WTC11 (cell line): ENCODE data around the gene CACNA2D1. TPM values are rescaled to one million over a fixed set of nuclear protein-coding genes. Genes with fewer than 3 reads are reported as not detected.

Experiments used
- ATAC-seq: fragments of 200-7000 bp; cut with Tn5 transposase; 2 replicates; pipeline ENCODE4 v1.10.0; 2021; ENCODE audit warnings: mild to moderate bottlenecking, moderate library complexity
- CTCF ChIA-PET: fragments of 300-600 bp; sonication (Branson Sonifier 250); formaldehyde crosslinking; loops from one replicate; lab custom pipeline; 2021; ENCODE audit warnings: antibody characterized with exemption; lab: Charles Lee
- POLR2A ChIA-PET: fragments of 350-600 bp; sonication (Branson Sonifier 250); formaldehyde crosslinking; loops from one replicate; lab custom pipeline; 2021; ENCODE audit warnings: antibody characterized with exemption; lab: Charles Lee
- DNase-seq: peaks from one replicate; pipeline ENCODE4 v3.0.0; 2021; ENCODE audit warnings: low spot score
- H3K27ac Mint-ChIP-seq: 2 replicates; pipeline ENCODE4 v1.8.0; 2021; ENCODE audit warnings: mixed read lengths
- H3K27me3 Mint-ChIP-seq: 2 replicates; pipeline ENCODE4 v1.8.0; 2021; ENCODE audit warnings: low read depth, mild to moderate bottlenecking, moderate library complexity, mixed read lengths
- H3K36me3 Mint-ChIP-seq: 2 replicates; pipeline ENCODE4 v1.8.0; 2021; ENCODE audit warnings: mixed read lengths
- H3K4me1 Mint-ChIP-seq: 2 replicates; pipeline ENCODE4 v1.8.0; 2022; ENCODE audit warnings: mixed read lengths
- H3K4me3 Mint-ChIP-seq: 2 replicates; pipeline ENCODE4 v1.8.0; 2021; ENCODE audit warnings: mild to moderate bottlenecking, moderate library complexity, mixed read lengths
- H3K9me3 Mint-ChIP-seq: 2 replicates; pipeline ENCODE4 v1.8.0; 2021; ENCODE audit warnings: mixed read lengths
- ELF4 ChIP-seq: sonication (generic); formaldehyde crosslinking; IDR thresholded peaks from 2 replicates; pipeline ENCODE4 v1.8.1; 2022; ENCODE audit warnings: low read depth, mild to moderate bottlenecking, moderate library complexity, missing genetic modification reagents
- ERG ChIP-seq: fragments of 250-450 bp; sonication (Bioruptor Pico); IDR thresholded peaks from 2 replicates; pipeline ENCODE4 v1.8.0; 2021; ENCODE audit warnings: mild to moderate bottlenecking
- ESRRA ChIP-seq: sonication (generic); formaldehyde crosslinking; IDR thresholded peaks from 2 replicates; pipeline ENCODE4 v1.8.1; 2022; ENCODE audit warnings: mild to moderate bottlenecking, missing genetic modification reagents, borderline replicate concordance
- HMGA2 ChIP-seq: fragments of 250-450 bp; sonication (Bioruptor Pico); IDR thresholded peaks from 2 replicates; pipeline ENCODE4 v1.4.0; 2021; ENCODE audit warnings: mild to moderate bottlenecking, moderate library complexity
- JUN ChIP-seq: sonication (generic); formaldehyde crosslinking; IDR thresholded peaks from 2 replicates; pipeline ENCODE4 v1.8.0; 2023; ENCODE audit warnings: mild to moderate bottlenecking, missing genetic modification reagents
- KAT7 ChIP-seq: sonication (generic); formaldehyde crosslinking; IDR thresholded peaks from 2 replicates; pipeline ENCODE4 v1.8.1; 2023; ENCODE audit warnings: missing genetic modification reagents, mild to moderate bottlenecking, borderline replicate concordance
- MXD4 ChIP-seq: fragments of 250-450 bp; sonication (Bioruptor Pico); IDR thresholded peaks from 2 replicates; pipeline ENCODE4 v1.8.0; 2021; ENCODE audit warnings: mild to moderate bottlenecking, moderate library complexity, borderline replicate concordance
- MYBL2 ChIP-seq: sonication (generic); formaldehyde crosslinking; IDR thresholded peaks from 2 replicates; pipeline ENCODE4 v1.8.1; 2023; ENCODE audit warnings: mild to moderate bottlenecking, moderate library complexity, missing genetic modification reagents
- NFE2L1 ChIP-seq: sonication (generic); formaldehyde crosslinking; IDR thresholded peaks from 2 replicates; pipeline ENCODE4 v1.8.1; 2023; ENCODE audit warnings: missing genetic modification reagents
- RORB ChIP-seq: fragments of 250-450 bp; sonication (Bioruptor Pico); IDR thresholded peaks from 2 replicates; pipeline ENCODE4 v1.9.0; 2021; ENCODE audit warnings: mild to moderate bottlenecking
- SMAD3 ChIP-seq: sonication (generic); formaldehyde crosslinking; IDR thresholded peaks from 2 replicates; pipeline ENCODE4 v1.8.0; 2022; ENCODE audit warnings: missing genetic modification reagents, mild to moderate bottlenecking, borderline replicate concordance
- SP1 ChIP-seq: sonication (generic); formaldehyde crosslinking; conservative IDR thresholded peaks from 2 replicates; pipeline ENCODE4 v1.8.1; 2022; ENCODE audit warnings: missing genetic modification reagents
- STAT6 ChIP-seq: sonication (generic); formaldehyde crosslinking; conservative IDR thresholded peaks from 2 replicates; pipeline ENCODE4 v1.8.1; 2023; ENCODE audit warnings: mild to moderate bottlenecking, low read depth, missing genetic modification reagents, moderate library complexity
- USF1 ChIP-seq: sonication (generic); formaldehyde crosslinking; IDR thresholded peaks from 2 replicates; pipeline ENCODE4 v1.8.0; 2022; ENCODE audit warnings: mild to moderate bottlenecking, missing genetic modification reagents
- ZBTB43 ChIP-seq: sonication (generic); formaldehyde crosslinking; IDR thresholded peaks from 2 replicates; pipeline ENCODE4 v1.8.1; 2023; ENCODE audit warnings: mild to moderate bottlenecking, missing genetic modification reagents
- ZMAT4 ChIP-seq: fragments of 250-450 bp; sonication (Bioruptor Pico); IDR thresholded peaks from 2 replicates; pipeline ENCODE4 v1.9.0; 2021; ENCODE audit warnings: mild to moderate bottlenecking
- ZNF121 ChIP-seq: sonication (generic); formaldehyde crosslinking; IDR thresholded peaks from 2 replicates; pipeline ENCODE4 v1.8.0; 2023; ENCODE audit warnings: missing genetic modification reagents
- ZNF138 ChIP-seq: sonication (generic); formaldehyde crosslinking; conservative IDR thresholded peaks from 2 replicates; pipeline ENCODE4 v1.8.1; 2022; ENCODE audit warnings: mild to moderate bottlenecking, moderate library complexity, missing genetic modification reagents
- ZNF317 ChIP-seq: sonication (generic); formaldehyde crosslinking; IDR thresholded peaks from 2 replicates; pipeline ENCODE4 v1.8.1; 2023; ENCODE audit warnings: low read depth, mild to moderate bottlenecking, moderate library complexity, missing genetic modification reagents, borderline replicate concordance
- ZNF416 ChIP-seq: fragments of 250-450 bp; sonication (Bioruptor Pico); IDR thresholded peaks from 2 replicates; pipeline ENCODE4 v1.9.0; 2021; ENCODE audit warnings: mild to moderate bottlenecking, inconsistent platforms
- ZNF423 ChIP-seq: fragments of 250-450 bp; sonication (Bioruptor Pico); IDR thresholded peaks from 2 replicates; pipeline ENCODE4 v2.1.2; 2022; ENCODE audit warnings: mild to moderate bottlenecking, moderate library complexity
- total RNA-seq: library from RNA; stranded (reverse); gene quantifications from 3 replicates; pipeline ENCODE4 v1.2.3, GENCODE V29; 2021
- TF ChIP-seq, protein P1 (sequence below): sonication (generic); formaldehyde crosslinking; IDR thresholded peaks from 2 replicates; pipeline ENCODE4 v1.8.1; 2023; ENCODE audit warnings: mild to moderate bottlenecking, missing genetic modification reagents, moderate library complexity

The CACNA2D1 gene
- total RNA-seq, 1 experiment from 2014 or later, result 33.3 TPM

- TF ChIP-seq, protein P1, sequence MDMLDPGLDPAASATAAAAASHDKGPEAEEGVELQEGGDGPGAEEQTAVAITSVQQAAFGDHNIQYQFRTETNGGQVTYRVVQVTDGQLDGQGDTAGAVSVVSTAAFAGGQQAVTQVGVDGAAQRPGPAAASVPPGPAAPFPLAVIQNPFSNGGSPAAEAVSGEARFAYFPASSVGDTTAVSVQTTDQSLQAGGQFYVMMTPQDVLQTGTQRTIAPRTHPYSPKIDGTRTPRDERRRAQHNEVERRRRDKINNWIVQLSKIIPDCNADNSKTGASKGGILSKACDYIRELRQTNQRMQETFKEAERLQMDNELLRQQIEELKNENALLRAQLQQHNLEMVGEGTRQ (CRISPR knock-in tag), result no peak
- TF ChIP-seq ERG (CRISPR knock-in tag), result no peak
- no peak for TF ChIP-seq ELF4 (CRISPR knock-in tag)
- TF ChIP-seq SP1 (CRISPR knock-in tag), result no peak
- no peak for TF ChIP-seq SMAD3 (CRISPR knock-in tag)
- TF ChIP-seq KAT7 (CRISPR knock-in tag), result no peak
- no peak for TF ChIP-seq HMGA2 (CRISPR knock-in tag)
Measured at GRCh38 chr7:82250598-82250997, 193.0 kb downstream of the CACNA2D1 start (continued).

DNA sequence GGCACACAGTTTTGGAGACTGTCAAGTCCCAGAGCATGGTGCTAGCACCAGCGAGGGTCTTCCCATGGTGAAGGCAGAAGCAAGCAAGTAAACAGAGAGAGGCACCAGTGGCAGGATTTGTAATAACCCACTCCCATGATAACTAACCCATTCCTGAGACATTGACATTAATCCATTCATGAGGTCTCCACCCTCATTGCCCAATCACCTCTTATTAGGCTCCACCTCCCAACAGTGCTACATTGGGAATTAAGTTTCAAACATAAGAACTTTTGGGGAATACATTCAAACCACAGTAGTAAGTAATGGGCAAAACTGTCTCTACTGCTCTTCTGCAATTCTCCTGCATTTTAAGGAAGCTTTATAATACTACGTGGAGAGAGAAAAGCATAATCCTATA is 193.6 kb downstream of the CACNA2D1 start:
- no peak overlapping the region for H3K4me3 Mint-ChIP-seq
- no peak for TF ChIP-seq ZNF416 (CRISPR knock-in tag)
- no peak for TF ChIP-seq JUN
- no peak for TF ChIP-seq ZNF121 (CRISPR knock-in tag)
- no peak for TF ChIP-seq RORB
- TF ChIP-seq ZNF317, result no peak
- TF ChIP-seq ZMAT4 (CRISPR knock-in tag), result no peak
- no peak for TF ChIP-seq MYBL2 (CRISPR knock-in tag)
- TF ChIP-seq USF1 (CRISPR knock-in tag), result no peak
- TF ChIP-seq ZNF138 (CRISPR knock-in tag), result no peak
- TF ChIP-seq ZNF423, result no peak
- no peak for TF ChIP-seq ZBTB43
- no peak for TF ChIP-seq STAT6 (CRISPR knock-in tag)
- no peak for TF ChIP-seq MXD4 (CRISPR knock-in tag)
- TF ChIP-seq NFE2L1, result no peak
- no peak for TF ChIP-seq ESRRA (CRISPR knock-in tag)
- no peaks in the 10 kb centered on the region for H3K9me3 Mint-ChIP-seq
- no peak for DNase-seq
- ChIA-PET CTCF (no interaction called here), POLR2A (no interaction called here)
- ATAC-seq, result no peak
- no peaks in the 10 kb centered on the region for H3K36me3 Mint-ChIP-seq
- no peaks in the 10 kb centered on the region for H3K27me3 Mint-ChIP-seq
- H3K27ac Mint-ChIP-seq, result no peak overlapping the region
- H3K4me1 Mint-ChIP-seq, result peaks cover 4% of the 10 kb centered on the region; the same call in 1 of the 2 replicates
